DMS 273 (cell line): ENCODE measurements around the gene SPRY4.
"Not testable (repeated sequence)": the region's sequence is repeated elsewhere in the genome, so short reads cannot be mapped to it uniquely, and the experiment has no call there.

Experiments
- DNase-seq: peaks from one replicate; lab custom pipeline; 2025; ENCODE audit not compliant: unreplicated experiment; lab: John Stamatoyannopoulos, UW

Gene SPRY4

DNA sequence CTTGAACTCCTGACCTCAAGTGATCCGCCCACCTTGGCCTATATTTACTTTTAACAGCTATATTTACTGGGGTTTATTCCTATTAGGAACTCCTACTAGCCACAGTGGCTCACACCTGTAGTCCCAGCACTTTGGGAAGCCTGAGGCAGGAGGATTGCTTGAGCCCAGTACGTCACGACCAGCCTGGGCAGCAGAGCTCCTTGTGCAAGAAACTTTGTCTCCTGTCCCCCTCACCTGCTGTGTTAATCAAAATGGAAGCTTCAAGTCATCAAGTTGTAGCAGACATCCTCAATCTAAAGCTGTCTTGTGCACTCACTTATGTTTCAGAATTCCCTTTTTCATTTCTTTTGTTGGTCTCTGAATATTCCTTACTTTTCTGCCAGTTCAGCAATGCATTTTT lies 15.0 kb upstream of the SPRY4 start:
- no peak for DNase-seq

DNA sequence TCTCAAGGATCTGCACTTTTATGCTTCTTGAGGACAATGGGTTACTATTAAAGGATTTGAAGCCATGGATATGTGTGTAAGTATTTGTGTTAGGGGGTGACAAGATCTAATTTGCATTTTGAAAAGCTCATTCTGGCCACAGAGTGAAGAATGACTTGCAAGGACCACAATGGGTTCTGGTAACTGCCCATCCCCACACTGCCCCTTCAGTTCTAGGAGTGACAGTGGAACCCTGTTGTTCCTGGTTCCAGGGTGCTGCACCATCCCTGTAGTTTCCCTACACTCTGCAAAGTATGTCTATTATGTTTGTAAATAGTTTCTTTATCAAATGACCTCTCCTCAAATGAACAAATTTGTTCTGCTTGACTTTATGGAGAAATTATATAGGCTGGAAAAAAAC lies 9.7 kb upstream of the SPRY4 start:
- no peak for DNase-seq

DNA sequence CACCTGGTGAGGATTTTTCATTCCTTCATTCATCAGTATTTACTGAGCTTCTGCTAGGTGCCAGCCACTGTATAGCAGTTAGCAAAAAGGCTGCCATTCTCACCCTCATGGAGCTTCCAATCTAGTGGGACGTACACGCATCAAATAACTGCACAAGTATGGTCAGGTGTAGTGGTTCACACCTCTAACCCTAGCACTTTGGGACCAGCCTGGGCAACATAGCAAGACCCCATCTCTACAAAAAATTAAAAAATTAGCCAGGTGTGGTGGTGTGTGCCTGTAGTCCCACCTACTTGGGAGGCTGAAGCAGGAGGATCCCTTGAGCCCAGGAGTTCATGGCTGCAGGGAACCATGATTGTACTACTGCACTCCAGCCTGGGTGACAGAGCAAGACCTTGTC lies 8.9 kb upstream of the SPRY4 start:
- not testable (repeated sequence) for DNase-seq

DNA sequence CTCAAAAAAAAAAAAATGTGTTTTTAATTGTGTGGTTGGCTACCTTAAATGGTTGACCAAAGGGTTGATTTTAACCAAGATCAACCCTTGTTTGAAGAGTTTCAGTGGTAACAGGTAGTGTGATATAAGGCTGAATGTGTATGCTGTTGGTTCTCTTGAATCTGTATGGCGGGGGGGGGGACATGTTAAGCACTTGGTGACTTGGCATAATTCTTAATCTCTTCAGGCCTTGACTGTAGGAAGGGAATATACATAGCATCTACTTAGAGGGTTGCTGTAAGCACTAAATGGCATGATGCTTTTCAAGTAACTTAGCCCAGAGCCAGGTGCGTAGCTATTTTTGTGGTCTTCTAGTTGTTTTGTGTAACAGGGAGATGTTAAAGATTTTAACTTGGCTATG lies 5.6 kb upstream of the SPRY4 start:
- DNase-seq = no peak

DNA sequence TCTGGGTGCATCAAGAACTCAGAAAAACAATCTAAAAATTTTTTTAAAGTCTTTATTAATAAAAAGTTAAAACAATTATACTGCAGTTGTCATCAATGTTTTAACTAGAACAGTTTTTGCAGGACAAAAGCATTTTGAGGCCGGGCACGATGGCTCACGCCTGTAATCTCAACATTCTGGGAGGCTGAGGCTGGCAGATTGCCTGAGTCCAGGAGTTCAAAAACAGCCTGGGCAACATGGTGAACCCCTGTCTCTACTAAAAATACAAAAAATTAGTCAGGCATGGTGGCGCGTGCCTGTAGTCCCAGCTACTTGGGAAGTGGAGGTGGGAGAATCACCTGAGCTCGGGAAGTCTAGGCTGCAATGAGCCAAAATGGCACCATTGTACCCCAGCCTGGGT lies 5.2 kb upstream of the SPRY4 start:
- no peak for DNase-seq

DNA sequence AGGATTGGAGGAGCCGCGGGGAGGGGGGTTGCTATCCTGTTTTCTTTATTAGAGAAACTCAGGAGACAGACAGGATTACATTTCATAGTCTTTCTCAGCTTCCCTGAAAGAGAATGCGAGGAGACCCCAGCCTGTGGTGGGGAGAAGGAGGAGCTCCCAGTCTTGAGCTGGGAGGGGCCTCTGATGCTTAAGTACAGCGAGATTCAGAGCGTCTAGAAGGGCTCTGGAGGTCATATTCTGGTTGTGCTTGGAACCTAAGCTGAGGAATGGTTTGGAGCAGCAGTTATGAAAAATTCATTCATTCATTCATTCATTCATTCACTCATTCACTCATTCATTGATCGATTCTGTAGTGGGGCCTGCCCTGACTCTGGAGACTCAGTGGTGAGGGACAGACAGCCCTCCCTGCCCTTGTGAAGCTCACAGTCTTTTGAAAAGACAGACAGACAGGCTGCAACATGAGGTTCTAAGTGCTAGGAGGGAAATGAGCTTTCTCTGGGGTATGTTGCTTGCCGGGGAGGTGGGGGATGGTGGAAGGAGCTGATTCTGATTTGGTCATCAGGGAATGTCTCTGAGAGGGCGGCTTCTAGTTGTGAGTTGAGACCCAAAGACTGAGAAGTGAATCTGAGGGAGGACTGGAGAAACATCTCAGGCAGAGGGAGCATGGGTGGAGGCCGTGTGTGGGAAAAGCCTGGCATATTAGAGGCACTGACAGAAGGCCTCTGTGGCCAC lies 2.5 kb upstream of the SPRY4 start:
- DNase-seq = no peak

DNA sequence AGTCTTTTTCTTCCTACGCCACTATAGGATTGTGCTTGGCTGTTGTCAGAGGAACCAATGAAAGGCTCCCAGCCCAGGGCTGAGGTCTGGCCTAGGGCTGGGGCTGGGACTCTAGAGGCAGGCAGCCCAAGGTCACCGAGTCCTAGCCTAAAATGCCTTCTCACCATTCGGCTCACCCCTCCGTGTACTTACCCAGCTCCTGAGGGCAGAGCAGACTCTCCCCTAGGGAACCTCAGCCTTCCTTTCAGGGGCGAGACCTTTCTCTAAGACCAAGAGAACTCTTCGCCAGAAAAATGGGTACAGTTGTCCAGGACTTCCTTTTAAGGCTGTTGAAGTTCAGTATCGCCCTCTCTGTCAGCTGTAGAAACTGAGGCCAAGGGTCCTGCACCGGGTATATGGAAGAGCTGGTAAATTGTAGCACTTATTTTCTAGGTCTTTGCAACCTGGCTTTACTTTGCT lies 1.7 kb upstream of the SPRY4 start:
- DNase-seq = no peak

DNA sequence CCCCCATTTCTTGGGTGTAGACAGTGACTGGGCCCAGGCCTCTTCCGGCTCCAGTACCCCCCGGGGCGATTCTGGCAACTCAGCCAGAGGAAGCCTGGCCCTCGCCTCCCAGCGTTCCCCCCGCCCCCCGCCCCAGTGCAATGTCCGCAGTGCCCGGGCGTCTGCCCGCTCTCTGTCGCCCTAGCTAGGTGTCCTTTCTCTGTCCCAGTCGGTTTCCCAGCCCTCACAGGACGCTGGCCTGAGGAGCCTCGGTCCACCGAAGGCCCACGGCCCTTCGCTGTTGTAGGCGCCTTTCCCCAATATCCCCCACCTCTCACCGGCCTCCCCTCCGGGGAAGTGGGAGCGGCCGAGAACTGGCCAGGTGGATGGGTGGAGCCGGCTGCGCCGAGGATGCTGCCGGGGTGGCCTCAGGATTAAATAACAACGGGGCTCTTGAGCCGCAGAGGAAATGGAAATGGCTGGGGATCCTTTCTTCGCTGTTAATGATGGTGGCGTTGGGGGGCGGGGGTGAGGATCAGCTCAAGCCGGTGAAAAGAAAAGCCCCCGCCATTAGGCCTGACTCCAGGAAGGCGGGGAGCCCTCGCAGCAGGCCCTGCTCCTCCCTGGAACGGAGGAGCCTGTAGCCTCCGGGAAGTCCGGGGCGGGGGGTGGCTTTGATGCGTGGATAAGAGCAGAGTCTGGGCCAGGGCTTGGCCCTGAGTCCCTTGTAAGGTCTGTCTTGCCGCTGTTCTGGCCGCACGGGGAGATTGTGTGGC lies 1.1 kb upstream of the SPRY4 start:
- peak; percentile 59 for DNase-seq

DNA sequence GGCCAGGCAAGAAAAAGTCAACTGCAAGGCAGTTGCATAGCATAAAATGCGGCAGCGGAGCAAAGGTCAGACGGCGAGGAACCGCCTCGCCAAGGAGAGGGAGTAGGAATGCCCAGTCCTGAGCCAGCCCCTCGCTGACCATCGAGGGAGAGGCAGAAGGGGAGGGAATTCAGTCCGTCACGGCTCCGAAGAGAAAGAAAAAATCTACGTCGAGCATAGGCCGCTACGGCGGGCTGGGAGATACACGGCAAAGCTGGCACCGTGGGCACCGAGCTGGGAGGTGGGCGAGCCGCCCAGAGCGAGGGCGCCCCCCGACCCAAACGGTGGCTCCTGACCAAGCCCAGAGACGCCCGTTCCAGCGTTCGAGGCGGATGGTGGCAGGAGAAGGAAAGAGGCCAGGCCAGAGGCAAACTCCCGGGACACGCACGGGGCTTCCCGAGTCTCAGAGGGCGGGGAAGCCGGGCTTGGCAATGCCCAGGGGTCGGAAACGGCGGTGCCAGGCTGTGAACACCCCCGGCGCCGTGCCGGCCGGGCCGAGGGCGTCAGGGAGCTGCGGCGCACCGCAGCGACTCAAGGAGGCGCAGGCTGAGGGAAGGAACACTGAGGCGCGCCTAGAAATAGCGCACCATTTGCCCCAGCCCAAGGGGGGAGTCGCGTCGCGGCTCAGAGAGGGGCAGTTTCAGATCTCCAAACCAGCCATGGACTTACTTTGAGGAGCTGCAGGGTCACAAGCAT lies 518 bp downstream of the SPRY4 start:
- DNase-seq = peak; percentile 86

DNA sequence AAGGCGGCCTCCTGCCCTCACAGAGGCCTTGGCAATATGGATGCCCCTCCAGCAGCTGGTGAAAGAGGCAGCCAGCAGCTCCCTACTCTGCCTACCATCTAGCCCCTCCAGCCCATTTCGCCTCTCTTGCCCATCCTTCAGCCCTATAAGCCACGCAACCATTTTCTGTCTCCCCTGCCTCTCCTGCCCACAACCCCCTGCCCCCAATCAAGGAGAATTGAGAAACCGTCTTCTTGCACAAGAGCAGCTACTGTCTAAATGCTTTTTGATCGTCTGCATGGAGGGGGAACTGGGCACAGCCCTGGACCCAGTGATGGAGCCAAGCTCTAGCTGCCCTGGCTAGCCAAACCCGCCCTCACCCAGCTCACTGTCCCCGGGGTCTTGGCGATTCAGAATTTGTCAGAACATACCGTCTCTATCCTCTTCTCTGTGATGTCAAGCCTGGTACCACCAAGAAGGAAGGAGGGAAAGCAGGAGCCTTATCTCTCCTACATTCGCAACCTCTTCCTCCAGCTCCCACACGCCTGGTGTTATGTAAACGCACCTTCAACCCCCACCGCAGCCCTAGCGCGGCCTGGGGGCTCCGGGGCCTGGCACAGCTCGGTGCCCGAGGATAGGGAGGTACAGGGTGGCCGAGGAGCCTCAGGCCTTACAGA lies 1.2 kb downstream of the SPRY4 start:
- DNase-seq = no peak

DNA sequence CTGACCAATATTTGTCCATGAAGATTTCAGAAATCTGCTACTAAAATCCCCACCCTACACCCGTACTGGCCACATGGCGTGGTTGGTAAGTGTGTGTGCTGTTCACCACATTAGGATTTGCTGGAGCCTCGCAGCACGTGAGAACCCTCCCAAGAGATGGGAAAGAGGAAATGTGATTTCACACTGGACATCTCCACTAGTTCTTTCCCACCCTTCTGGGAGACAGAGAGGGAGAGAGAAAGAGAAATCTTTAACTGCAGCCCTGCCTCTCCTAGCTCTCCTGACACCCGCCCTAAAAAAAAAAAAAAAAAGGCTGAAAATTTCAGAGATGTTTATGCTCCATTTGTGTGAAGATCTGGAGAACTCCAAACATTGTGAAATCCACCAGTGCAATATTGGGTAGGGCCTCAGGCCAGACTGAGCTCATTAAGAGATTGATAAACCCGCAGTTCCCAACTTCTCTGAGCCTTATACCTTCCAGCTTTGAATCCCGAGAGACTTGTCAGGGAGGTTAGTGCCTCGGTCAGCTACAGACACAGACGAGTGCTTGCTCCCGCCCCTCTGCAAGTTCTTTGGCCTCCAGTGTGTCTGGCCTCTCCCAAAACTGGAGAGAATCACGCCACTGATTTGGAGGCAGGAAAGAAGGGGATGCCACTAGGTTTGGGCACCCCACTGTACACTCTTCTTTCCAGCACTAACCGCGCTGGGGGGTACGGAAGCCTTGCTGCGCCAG lies 1.9 kb downstream of the SPRY4 start:
- DNase-seq = no peak

DNA sequence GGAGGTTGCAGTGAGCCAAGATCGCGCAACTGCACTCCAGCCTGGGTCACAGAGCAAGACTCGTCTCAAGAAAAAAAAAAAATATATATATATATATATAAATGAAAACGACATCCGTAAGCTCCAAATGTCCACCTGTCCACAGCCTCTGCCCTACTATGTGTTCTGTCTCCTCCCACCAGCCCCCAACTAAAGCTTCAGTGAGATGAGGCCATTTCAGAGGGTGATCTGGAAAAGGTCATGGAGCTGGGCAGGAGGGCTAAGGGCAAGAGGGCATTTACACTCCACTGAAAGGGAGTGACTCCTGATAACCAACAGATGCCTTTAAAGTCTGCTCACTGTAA lies 2.4 kb downstream of the SPRY4 start:
- no peak for DNase-seq

DNA sequence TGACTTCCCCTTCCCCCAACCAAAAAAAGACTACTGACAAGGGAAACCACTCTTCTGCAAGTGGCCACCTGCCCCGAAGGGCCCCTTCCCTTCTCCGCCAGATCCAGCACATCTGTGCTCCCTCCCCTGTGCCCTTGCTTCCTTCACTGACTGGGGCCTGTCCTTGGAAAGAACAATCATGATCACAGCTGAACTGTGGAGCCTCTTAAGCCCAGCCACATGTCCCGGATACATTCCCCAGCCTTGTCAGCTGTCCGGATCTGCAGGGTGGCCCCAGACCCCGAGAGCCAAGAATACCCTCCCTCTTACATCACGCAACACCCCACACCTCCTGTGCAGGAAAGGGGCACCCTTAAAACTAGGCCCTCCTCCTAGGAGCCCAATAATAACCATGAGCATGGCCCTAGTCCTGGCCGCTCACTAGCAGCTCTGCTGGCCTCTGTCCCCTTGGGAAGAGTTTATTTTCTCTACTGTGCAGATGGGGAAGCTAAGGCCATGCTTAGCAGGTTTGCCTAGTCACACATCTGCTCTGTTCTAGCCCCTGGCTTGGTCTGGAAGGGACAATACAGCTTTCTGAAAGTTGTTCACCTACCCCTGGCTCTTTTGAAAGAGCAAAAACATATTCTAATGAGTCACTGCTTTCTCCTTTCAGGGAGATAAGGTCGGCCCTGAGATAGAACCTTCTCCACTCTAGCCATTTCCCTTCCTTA lies 3.8 kb downstream of the SPRY4 start:
- peak; percentile 61 for DNase-seq

DNA sequence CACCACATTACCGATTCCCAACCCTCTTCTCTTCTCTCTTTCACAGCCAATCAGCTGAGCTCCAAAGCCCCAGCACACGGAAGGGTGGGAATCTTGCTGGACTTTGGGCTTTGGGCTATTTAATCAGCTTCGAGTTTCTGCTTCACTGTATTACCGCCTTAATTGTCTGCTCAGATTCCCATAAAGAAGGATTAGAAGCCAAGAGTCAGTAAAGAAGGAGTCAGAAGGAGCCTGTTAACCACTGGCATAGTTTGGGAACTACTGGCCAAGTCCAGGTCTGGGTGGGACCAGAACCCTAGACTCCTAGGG lies 4.4 kb downstream of the SPRY4 start:
- DNase-seq = no peak

DNA sequence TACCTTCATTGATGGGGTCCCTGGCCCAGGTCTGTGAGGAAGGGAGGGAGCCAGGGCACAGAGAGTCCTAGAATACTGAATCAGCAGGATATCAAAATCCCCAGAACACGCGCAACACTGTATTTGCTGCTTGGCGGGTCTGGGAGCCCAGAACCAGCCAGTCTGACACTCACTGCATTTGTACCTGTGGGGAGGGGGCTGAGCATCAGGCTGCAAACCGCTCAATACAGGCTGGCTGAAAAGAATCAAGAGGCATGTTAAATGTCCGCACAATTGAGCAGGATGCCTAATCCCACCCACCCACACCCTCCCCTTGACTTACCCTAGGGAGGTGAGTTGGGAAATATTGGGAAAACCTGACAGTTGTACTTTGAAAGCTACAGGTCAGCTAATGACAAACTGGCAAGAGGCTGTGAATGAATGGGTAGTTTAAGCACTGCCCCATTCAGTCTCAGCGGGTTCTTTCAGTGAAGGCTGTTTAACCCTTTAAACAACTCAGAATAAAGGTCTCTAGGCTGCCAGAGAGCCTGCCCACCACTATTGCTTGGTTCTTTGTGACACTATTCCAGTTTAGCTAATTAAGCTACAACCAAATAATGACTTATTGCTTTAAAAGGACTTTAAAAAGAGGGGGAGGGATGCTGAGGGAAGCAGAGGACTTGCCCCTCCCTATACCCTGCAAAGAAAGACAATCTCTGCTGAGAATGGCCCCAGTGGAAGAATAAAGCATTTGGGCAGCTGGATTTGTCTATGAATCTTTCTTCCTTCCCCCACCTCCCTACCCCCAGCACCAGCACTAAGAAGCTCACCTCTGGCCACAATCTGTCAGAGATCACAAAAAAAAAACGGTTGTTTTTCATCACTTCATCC lies 5.0 kb downstream of the SPRY4 start:
- DNase-seq = no peak

DNA sequence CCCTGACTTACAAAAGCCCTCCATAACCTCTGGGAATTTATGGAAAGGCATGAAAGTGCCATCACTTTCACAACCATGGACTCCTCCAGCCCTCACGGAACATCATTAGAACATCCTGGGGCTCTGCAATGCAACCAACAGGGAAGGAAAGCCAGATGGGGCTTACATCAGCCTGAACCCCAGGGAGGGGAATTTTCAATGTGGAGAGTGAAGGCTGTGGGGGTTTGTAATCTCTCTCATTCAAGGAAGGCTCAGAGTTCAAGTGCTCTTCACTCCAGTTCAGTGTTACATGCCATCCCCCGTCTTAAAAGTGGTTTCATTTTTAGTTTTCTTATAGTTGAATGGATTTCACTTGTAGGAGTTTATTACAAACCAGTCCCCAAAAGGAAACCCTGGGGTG lies 5.7 kb downstream of the SPRY4 start:
- no peak for DNase-seq

DNA sequence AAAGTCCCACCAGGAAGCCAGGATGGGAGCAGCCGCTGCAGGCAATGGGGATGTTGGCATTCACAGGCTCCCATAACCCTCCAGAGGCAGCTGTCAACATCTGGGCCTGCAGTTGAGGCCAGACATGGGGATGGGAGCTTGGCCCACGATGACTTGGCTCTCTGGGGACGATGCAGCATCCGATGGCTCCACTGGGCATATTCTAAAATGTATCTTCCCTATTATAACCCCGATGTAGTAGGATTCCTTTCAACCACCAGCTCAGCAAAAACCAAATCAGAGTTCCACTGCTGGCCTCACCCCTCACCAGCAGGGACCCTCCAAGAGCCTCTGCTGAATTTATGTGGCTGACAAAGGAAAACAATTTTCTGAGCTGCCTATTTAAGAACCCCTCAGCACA lies 7.1 kb downstream of the SPRY4 start:
- no peak for DNase-seq

DNA sequence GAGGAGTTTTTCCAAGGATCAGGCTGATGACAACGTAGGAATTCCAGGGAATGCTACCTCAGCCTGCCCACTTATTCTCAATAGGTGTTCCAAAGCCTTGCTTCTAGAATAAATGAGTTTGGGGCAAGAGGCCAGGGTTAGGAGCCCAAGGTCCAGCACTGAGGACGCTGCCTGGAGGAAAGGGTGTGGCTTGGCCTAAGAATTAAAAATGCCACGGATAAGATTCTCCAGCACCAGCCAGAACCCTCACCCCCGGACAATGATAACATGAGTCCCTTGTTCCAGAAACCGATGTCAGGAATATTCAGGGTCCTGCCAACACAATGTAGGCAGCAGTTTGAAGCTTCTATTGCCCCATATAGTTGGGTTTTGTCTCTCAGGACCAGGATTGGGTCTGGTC lies 7.6 kb downstream of the SPRY4 start:
- no peak for DNase-seq

DNA sequence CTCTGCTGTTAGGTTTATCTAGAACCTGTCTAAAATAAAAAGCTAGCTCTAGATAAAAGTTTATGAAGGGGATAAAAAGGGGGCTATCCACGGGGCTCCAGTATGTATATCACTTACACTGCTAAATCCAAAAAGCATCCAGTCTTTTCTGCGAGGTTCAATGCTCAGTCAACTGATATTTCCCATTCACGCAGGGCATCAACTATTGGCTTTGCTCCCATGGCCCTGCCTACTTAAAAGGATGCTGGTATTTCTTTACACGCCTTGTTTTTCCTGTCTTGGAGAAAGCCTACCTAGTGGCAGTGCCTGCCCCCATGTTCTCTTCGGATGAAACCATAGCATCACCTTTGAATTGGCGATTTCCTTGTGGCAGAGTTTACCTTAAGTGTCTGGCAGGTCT lies 8.1 kb downstream of the SPRY4 start:
- DNase-seq = no peak

DNA sequence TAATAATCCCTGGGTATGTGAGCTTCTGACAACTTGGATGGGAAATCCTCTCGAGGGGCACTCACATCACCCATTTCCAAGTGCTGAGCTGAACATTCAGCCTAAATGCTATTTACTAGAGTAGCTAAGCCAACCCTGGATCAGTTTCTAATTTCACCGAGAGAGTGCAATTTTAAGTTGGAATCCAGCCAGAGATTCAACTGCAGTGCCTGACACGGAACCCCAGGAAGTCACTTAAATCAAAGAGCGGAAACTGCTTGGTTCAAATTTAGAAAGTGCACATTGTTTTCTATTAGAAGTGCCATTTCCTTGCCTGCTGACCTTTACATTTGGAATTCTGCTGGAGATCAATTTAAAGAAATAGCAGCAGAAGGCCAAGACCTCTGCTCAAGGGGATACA lies 8.8 kb downstream of the SPRY4 start:
- peak; percentile 75 for DNase-seq
